ENCODE results near the gene FSTL4. TPM values are rescaled to one million over a fixed set of nuclear protein-coding genes. Genes with fewer than 3 reads are reported as not detected.

FSTL4 gene
- total RNA-seq, 4 donors from 2014 or later = 0.18 to 0.27 (median 0.20) TPM; not detected in 1

DNA sequence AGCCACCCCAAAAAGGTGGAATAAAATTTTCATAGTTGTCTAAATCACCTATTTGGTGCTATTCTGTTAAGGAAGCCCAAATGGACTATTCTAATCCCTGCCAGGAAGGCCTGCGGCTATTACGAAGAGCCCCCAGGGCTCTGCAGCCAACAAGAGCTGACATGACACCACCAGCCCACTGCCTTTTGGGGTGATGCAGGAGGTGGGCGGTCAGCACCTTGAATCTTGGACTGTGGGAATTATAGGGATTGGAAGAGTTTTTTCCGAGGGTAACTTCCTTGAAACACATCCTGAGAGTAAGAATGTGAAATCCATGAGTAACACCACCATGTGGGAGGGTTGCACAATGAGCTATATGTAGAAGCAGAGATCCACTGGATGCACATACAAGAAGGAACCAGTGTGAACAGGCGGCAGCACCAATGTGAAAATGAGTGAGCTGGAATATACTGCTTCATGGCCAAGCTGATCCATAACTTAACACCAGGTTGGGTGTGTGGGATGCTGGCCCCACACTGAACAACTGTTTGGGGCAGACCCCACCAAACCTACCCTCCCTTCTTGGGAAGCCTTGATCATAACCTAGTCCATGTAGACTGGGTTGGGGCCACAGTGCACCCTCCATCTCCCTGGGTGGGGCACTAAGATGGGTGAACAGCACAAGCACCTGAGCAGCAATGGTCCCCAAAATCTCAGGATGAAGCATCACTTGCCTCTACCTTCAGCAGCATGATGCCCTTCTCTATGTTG, 239.0 kb downstream of the FSTL4 start:
- Histone ChIP-seq H3K27ac (no peak overlapping the region), H3K9me3 (peaks cover 0 to 6% (median 0%) of the 10 kb centered on the region in 3 donors), H3K4me3 (no peak overlapping the region), H3K36me3 (no peaks in the 10 kb centered on the region), H3K27me3 (no peaks in the 10 kb centered on the region), H3K4me1 (no peaks in the 10 kb centered on the region)
- TF ChIP-seq, protein P1, sequence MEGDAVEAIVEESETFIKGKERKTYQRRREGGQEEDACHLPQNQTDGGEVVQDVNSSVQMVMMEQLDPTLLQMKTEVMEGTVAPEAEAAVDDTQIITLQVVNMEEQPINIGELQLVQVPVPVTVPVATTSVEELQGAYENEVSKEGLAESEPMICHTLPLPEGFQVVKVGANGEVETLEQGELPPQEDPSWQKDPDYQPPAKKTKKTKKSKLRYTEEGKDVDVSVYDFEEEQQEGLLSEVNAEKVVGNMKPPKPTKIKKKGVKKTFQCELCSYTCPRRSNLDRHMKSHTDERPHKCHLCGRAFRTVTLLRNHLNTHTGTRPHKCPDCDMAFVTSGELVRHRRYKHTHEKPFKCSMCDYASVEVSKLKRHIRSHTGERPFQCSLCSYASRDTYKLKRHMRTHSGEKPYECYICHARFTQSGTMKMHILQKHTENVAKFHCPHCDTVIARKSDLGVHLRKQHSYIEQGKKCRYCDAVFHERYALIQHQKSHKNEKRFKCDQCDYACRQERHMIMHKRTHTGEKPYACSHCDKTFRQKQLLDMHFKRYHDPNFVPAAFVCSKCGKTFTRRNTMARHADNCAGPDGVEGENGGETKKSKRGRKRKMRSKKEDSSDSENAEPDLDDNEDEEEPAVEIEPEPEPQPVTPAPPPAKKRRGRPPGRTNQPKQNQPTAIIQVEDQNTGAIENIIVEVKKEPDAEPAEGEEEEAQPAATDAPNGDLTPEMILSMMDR (IDR thresholded peaks at IDR 0.05 in 4 of 5, conservative IDR thresholded peaks at IDR 0.05 in 1 of 5) = no peak
- TF ChIP-seq POLR2A (IDR thresholded peaks at IDR 0.05) = no peak
- in situ Hi-C loops (cut with MboI; ENCODE audit: low sequenced_read_pairs in 4 of 4) (no loop called here), intact Hi-C loops (cut with DNase I; ENCODE audit: low total_unique reads) (no loop called here)
- DNase-seq (no peak), ATAC-seq (no peak)

GRCh38 chr5:133372293-133372937, 239.9 kb downstream of the FSTL4 start:
- DNase-seq (no peak), ATAC-seq (no peak)
- TF ChIP-seq, protein P1 (IDR thresholded peaks at IDR 0.05 in 4 of 5, conservative IDR thresholded peaks at IDR 0.05 in 1 of 5) = no peak
- no peak for TF ChIP-seq POLR2A (IDR thresholded peaks at IDR 0.05)
- in situ Hi-C loops (cut with MboI; ENCODE audit: low sequenced_read_pairs in 4 of 4) = no loop called here
- Histone ChIP-seq H3K4me3 (no peak overlapping the region), H3K36me3 (no peaks in the 10 kb centered on the region), H3K27me3 (no peaks in the 10 kb centered on the region), H3K27ac (no peak overlapping the region), H3K9me3 (peaks cover 0 to 3% (median 0%) of the 10 kb centered on the region in 3 donors), H3K4me1 (no peaks in the 10 kb centered on the region)
- intact Hi-C loops (cut with DNase I; ENCODE audit: low total_unique reads) = no loop called here

- Histone ChIP-seq H3K4me3 (no peak overlapping the region), H3K4me1 (no peaks in the 10 kb centered on the region), H3K27me3 (no peaks in the 10 kb centered on the region), H3K36me3 (no peaks in the 10 kb centered on the region), H3K9me3 (no peaks in the 10 kb centered on the region), H3K27ac (no peak overlapping the region)
- in situ Hi-C loops (cut with MboI; ENCODE audit: low sequenced_read_pairs in 4 of 4) = no loop called here
- DNase-seq (no peak), ATAC-seq (no peak)
- TF ChIP-seq, protein P1 (IDR thresholded peaks at IDR 0.05 in 4 of 5, conservative IDR thresholded peaks at IDR 0.05 in 1 of 5) = no peak
- TF ChIP-seq POLR2A (IDR thresholded peaks at IDR 0.05) = no peak
- intact Hi-C loops (cut with DNase I; ENCODE audit: low total_unique reads) = no loop called here
Measured at GRCh38 chr5:133371371-133372155, 240.8 kb downstream of the FSTL4 start.

GRCh38 chr5:133370904-133371303, 241.4 kb downstream of the FSTL4 start:
- no peak overlapping the region for H3K27ac ChIP-seq
- no peaks in the 10 kb centered on the region for H3K36me3 ChIP-seq
- H3K9me3 ChIP-seq = no peaks in the 10 kb centered on the region
- no peaks in the 10 kb centered on the region for H3K27me3 ChIP-seq
- ATAC-seq = no peak
- no peak for DNase-seq
- no peaks in the 10 kb centered on the region for H3K4me1 ChIP-seq
- in situ Hi-C loops (cut with MboI; ENCODE audit: low sequenced_read_pairs in 4 of 4) (no loop called here), intact Hi-C loops (cut with DNase I; ENCODE audit: low total_unique reads) (no loop called here)
- H3K4me3 ChIP-seq = no peak overlapping the region
- TF ChIP-seq, protein P1 (IDR thresholded peaks at IDR 0.05 in 4 of 5, conservative IDR thresholded peaks at IDR 0.05 in 1 of 5) = no peak
- TF ChIP-seq POLR2A (IDR thresholded peaks at IDR 0.05) = no peak

Data from gastrocnemius medialis (tissue), 4 donors.